Left forelimb (tissue), 1 donor: ENCODE measurements around the gene PIBF1.
"Not testable (repeated sequence)": the region's sequence is repeated elsewhere in the genome, so short reads cannot be mapped to it uniquely, and the experiment has no call there.

Experiments used
- DNase-seq: peaks from one replicate; pipeline ENCODE4 v3.0.0-alpha.2; 2018; ENCODE audit warnings: low spot score

The PIBF1 gene

GRCh38 chr13:72823081-72823480 lies 41.1 kb downstream of the PIBF1 start:
- DNase-seq = no peak

- DNase-seq = no peak
Observed at GRCh38 chr13:72823724-72824123, 41.8 kb downstream of the PIBF1 start.

GRCh38 chr13:72834601-72835000 lies 52.7 kb downstream of the PIBF1 start:
- DNase-seq = no peak

GRCh38 chr13:72839831-72840426 lies 58.0 kb downstream of the PIBF1 start:
- no peak for DNase-seq

GRCh38 chr13:72842991-72843390 lies 61.1 kb downstream of the PIBF1 start:
- no peak for DNase-seq

- DNase-seq = not testable (repeated sequence)
Observed at GRCh38 chr13:72845148-72845547, 63.2 kb downstream of the PIBF1 start.

- DNase-seq = no peak
Observed at GRCh38 chr13:72849571-72849970, 67.6 kb downstream of the PIBF1 start.

GRCh38 chr13:72850959-72851677 lies 69.2 kb downstream of the PIBF1 start:
- no peak for DNase-seq

- DNase-seq = no peak
Observed at GRCh38 chr13:72851678-72852014, 69.7 kb downstream of the PIBF1 start.

- no peak for DNase-seq
Observed at GRCh38 chr13:72852207-72852606, 70.3 kb downstream of the PIBF1 start.

GRCh38 chr13:72853000-72853399 lies 71.1 kb downstream of the PIBF1 start:
- no peak for DNase-seq

- DNase-seq = no peak
Observed at GRCh38 chr13:72864142-72865011, 82.4 kb downstream of the PIBF1 start.

- DNase-seq = no peak
Observed at GRCh38 chr13:72868229-72868628, 86.3 kb downstream of the PIBF1 start.

- DNase-seq = no peak
Observed at GRCh38 chr13:72875233-72875632, 93.3 kb downstream of the PIBF1 start.

GRCh38 chr13:72884101-72884500 lies 102.2 kb downstream of the PIBF1 start:
- no peak for DNase-seq

- DNase-seq = no peak
Observed at GRCh38 chr13:72886272-72887067, 104.5 kb downstream of the PIBF1 start.

GRCh38 chr13:72889495-72889894 lies 107.6 kb downstream of the PIBF1 start:
- DNase-seq = no peak

- DNase-seq = no peak
Observed at GRCh38 chr13:72890546-72890945, 108.6 kb downstream of the PIBF1 start.

GRCh38 chr13:72891423-72891822 lies 109.5 kb downstream of the PIBF1 start:
- DNase-seq = no peak

- no peak for DNase-seq
Observed at GRCh38 chr13:72896869-72897268, 114.9 kb downstream of the PIBF1 start.

- DNase-seq = not testable (repeated sequence)
Observed at GRCh38 chr13:72901546-72901945, 119.6 kb downstream of the PIBF1 start.

GRCh38 chr13:72908416-72908815 lies 126.5 kb downstream of the PIBF1 start:
- no peak for DNase-seq
